H1 (cell line): ENCODE measurements around the gene ACYP2. TPM values are rescaled to one million over a fixed set of nuclear protein-coding genes. Genes with fewer than 3 reads are reported as not detected.

Source experiments
- CHD7 ChIP-seq: fragments of 300-600 bp; sonication (generic); IDR thresholded peaks from 2 replicates; pipeline ENCODE4 v1.7.1; 2012; ENCODE audit warnings: low read length, moderate library complexity, mild to moderate bottlenecking, inconsistent platforms; ENCODE audit not compliant: insufficient replicate concordance
- JUND ChIP-seq: IDR thresholded peaks from 2 replicates; pipeline ENCODE4 v1.6.1; 2011; ENCODE audit warnings: mild to moderate bottlenecking, improper control_type of control experiment, low read length
- RBBP5 ChIP-seq: IDR thresholded peaks from 2 replicates; pipeline ENCODE4 v1.7.1; 2012; ENCODE audit warnings: low read depth, mild to moderate bottlenecking, inconsistent platforms, low read length, moderate library complexity, borderline replicate concordance
- ZNF274 ChIP-seq: IDR thresholded peaks from 2 replicates; pipeline ENCODE4 v1.7.0; 2012; ENCODE audit warnings: low read length, borderline replicate concordance; ENCODE audit errors: extremely low read depth
- polyA plus RNA-seq, 7 experiments: library from polyadenylated mRNA; depleted of rRNA in 3 of 7; stranded (reverse) in 5 of 7; unstranded in 2 of 7; fragments of >200 nt in 5 of 7; fragments of 200-250 nt in 2 of 7; gene quantifications; 1 replicate in 5 of 7; 2 replicates in 1 of 7; 4 replicates in 1 of 7; pipeline versions ENCODE4 v1.2.1 to v1.2.3, GENCODE V29; 2011 to 2013; ENCODE audit warnings: missing spikeins in 2 of 7, mixed read lengths in 2 of 7
- total RNA-seq: library from RNA; stranded (reverse); fragmentation: NEBNext Ultra II Directional; extraction: Animal tissue kit (Norgen Biotek cat#: 25700); gene quantifications from 2 replicates; pipeline ENCODE4 v1.2.1, GENCODE V29; 2021

Gene ACYP2
- total and polyA plus RNA-seq, 2 of the 8 experiments (the other 6 are each of a cell fraction or from before 2014, with no cell fraction given) = 3.4 to 4.4 TPM

- no peak for TF ChIP-seq CHD7
- TF ChIP-seq JUND = no peak
- TF ChIP-seq ZNF274 = no peak
- no peak for TF ChIP-seq RBBP5
These were observed 197.7 kb downstream of the ACYP2 start (continued) for GRCh38 chr2:54313147-54313546.
